OCI-LY3 (cell line): ENCODE data around the gene COTL1.

Experiments used
- H2AFZ ChIP-seq: fragments of 200-600, 300-600 bp; shearing (Covaris generic); 2 replicates; pipeline ENCODE4 v1.6.0; 2014; ENCODE audit warnings: antibody characterized with exemption, low read depth, low read length
- H3K27ac ChIP-seq: fragments of 200-600, 300-600 bp; sonication (generic); 2 replicates; pipeline ENCODE4 v1.5.1; 2014; ENCODE audit warnings: mild to moderate bottlenecking, low read length, moderate library complexity, mixed read lengths
- H3K27me3 ChIP-seq: fragments of 200-600, 300-600 bp; sonication (generic); 2 replicates; pipeline ENCODE4 v1.6.1; 2014; ENCODE audit warnings: low read depth, low read length, mixed read lengths
- H3K36me3 ChIP-seq: fragments of 200-600, 300-600 bp; sonication (generic); replicated peaks from 2 replicates; pipeline ENCODE3; 2014; ENCODE audit warnings: low read depth, low read length, mixed read lengths
- H3K4me1 ChIP-seq: fragments of 300-600, 200-600 bp; sonication (generic); 2 replicates; pipeline ENCODE4 v1.6.1; 2014; ENCODE audit warnings: low read length, mixed read lengths
- H3K4me2 ChIP-seq: fragments of 200-600, 300-600 bp; sonication (generic); 2 replicates; pipeline ENCODE4 v1.6.1; 2014; ENCODE audit warnings: low read length, mixed read lengths
- H3K4me3 ChIP-seq: fragments of 300-600, 200-600 bp; sonication (generic); 2 replicates; pipeline ENCODE4 v1.5.1; 2014; ENCODE audit warnings: antibody characterized with exemption, mild to moderate bottlenecking, low read length, moderate library complexity
- H3K79me2 ChIP-seq: fragments of 300-600, 200-600 bp; shearing (Covaris generic); 2 replicates; pipeline ENCODE4 v1.6.1; 2014; ENCODE audit warnings: mild to moderate bottlenecking, low read length, mixed read lengths
- H3K9ac ChIP-seq: fragments of 300-600, 200-600 bp; shearing (Covaris generic); 2 replicates; pipeline ENCODE4 v1.6.0; 2014; ENCODE audit warnings: mild to moderate bottlenecking, low read length, moderate library complexity
- H3K9me3 ChIP-seq: fragments of 200-600, 300-600 bp; shearing (Covaris generic); 2 replicates; pipeline ENCODE4 v1.6.1; 2014; ENCODE audit warnings: low read length, mixed read lengths; ENCODE audit not compliant: insufficient read depth
- H4K20me1 ChIP-seq: fragments of 200-600, 300-600 bp; sonication (generic); 2 replicates; pipeline ENCODE4 v1.6.1; 2016; ENCODE audit warnings: low read length, mixed read lengths; ENCODE audit not compliant: insufficient read depth
- CTCF ChIP-seq: fragments of 200-600, 300-600 bp; sonication (generic); IDR thresholded peaks from 2 replicates; pipeline ENCODE4 v1.5.1; 2014; ENCODE audit warnings: antibody characterized with exemption, low read length, low read depth
- EZH2phosphoT487 ChIP-seq: fragments of 200-600 bp; shearing (Covaris generic); IDR thresholded peaks from 2 replicates; pipeline ENCODE4 v1.6.1; 2018; ENCODE audit warnings: antibody characterized with exemption, mixed run types, low read depth

The COTL1 gene

GRCh38 chr16:84662471-84662870 lies 44.6 kb upstream of the COTL1 start:
- Histone ChIP-seq H3K4me1 (peaks cover 4% of the 10 kb centered on the region), H3K9ac (no peak overlapping the region), H3K27ac (no peak overlapping the region), H3K36me3 (peaks cover 25% of the 10 kb centered on the region), H3K4me2 (no peak overlapping the region), H3K27me3 (no peaks in the 10 kb centered on the region), H4K20me1 (no peaks in the 10 kb centered on the region), H3K9me3 (no peaks in the 10 kb centered on the region), H3K4me3 (no peak overlapping the region), H3K79me2 (no peaks in the 10 kb centered on the region), H2AFZ (no peak overlapping the region)
- TF ChIP-seq CTCF (no peak), EZH2phosphoT487 (no peak)

- Histone ChIP-seq H3K4me1 (peaks cover 4% of the 10 kb centered on the region), H3K9me3 (no peaks in the 10 kb centered on the region), H2AFZ (no peak overlapping the region), H3K9ac (no peak overlapping the region), H3K79me2 (no peaks in the 10 kb centered on the region), H3K4me2 (no peak overlapping the region), H3K36me3 (peaks cover 25% of the 10 kb centered on the region), H3K27me3 (no peaks in the 10 kb centered on the region), H4K20me1 (no peaks in the 10 kb centered on the region), H3K27ac (no peak overlapping the region), H3K4me3 (no peak overlapping the region)
- TF ChIP-seq CTCF, result no peak
- no peak for TF ChIP-seq EZH2phosphoT487
Observed at GRCh38 chr16:84661418-84662060, 43.7 kb upstream of the COTL1 start.

- Histone ChIP-seq H3K9me3 (no peaks in the 10 kb centered on the region), H3K27me3 (no peaks in the 10 kb centered on the region), H3K79me2 (no peaks in the 10 kb centered on the region), H3K27ac (no peak overlapping the region), H4K20me1 (no peaks in the 10 kb centered on the region), H3K4me1 (peaks cover 4% of the 10 kb centered on the region), H2AFZ (no peak overlapping the region), H3K9ac (no peak overlapping the region), H3K36me3 (peaks cover 25% of the 10 kb centered on the region), H3K4me2 (no peak overlapping the region), H3K4me3 (no peak overlapping the region)
- TF ChIP-seq CTCF (no peak), EZH2phosphoT487 (no peak)
Observed at GRCh38 chr16:84660973-84661372, 43.1 kb upstream of the COTL1 start.

- no peaks in the 10 kb centered on the region for H3K79me2 ChIP-seq
- no peaks in the 10 kb centered on the region for H4K20me1 ChIP-seq
- H3K4me1 ChIP-seq, result peaks cover 4% of the 10 kb centered on the region
- H3K9ac ChIP-seq, result no peak overlapping the region
- TF ChIP-seq CTCF (no peak), EZH2phosphoT487 (no peak)
- H3K4me3 ChIP-seq, result no peak overlapping the region
- no peak overlapping the region for H3K4me2 ChIP-seq
- H3K36me3 ChIP-seq, result peaks cover 25% of the 10 kb centered on the region
- no peak overlapping the region for H2AFZ ChIP-seq
- no peaks in the 10 kb centered on the region for H3K9me3 ChIP-seq
- no peaks in the 10 kb centered on the region for H3K27me3 ChIP-seq
- no peak overlapping the region for H3K27ac ChIP-seq
Observed at GRCh38 chr16:84659656-84660300, 41.9 kb upstream of the COTL1 start.
